SK-N-SH treated with all-trans-retinoic acid at 6 μM for 48 hours (cell line): ENCODE results near the gene PDZD2.

Experiments
- ESRRG ChIP-seq: fragments of 250-450 bp; sonication (Bioruptor Pico); IDR thresholded peaks from 2 replicates; pipeline ENCODE4 v1.6.1; 2021; ENCODE audit warnings: mild to moderate bottlenecking
- GLIS3 ChIP-seq: fragments of 250-450 bp; sonication (Bioruptor Pico); IDR thresholded peaks from 2 replicates; pipeline ENCODE4 v1.5.0; 2020; ENCODE audit warnings: mild to moderate bottlenecking, moderate library complexity
- RARB ChIP-seq: fragments of 250-450 bp; sonication (Bioruptor Pico); IDR thresholded peaks from 2 replicates; pipeline ENCODE4 v1.8.0; 2021; ENCODE audit warnings: mild to moderate bottlenecking, moderate library complexity

- TF ChIP-seq GLIS3 (CRISPR knock-in tag) (no peak), ESRRG (CRISPR knock-in tag) (no peak), RARB (CRISPR knock-in tag) (no peak)
Measured at GRCh38 chr5:31987985-31988710, 349.2 kb downstream of the PDZD2 start.
